Measurements from ENCODE around the gene NSG2.

Gene NSG2

GRCh38 chr5:174064171-174064570 is 18.7 kb downstream of the NSG2 start:
- Histone ChIP-seq H3K36me3 (ENCODE audit: control insufficient read depth, insufficient read depth, low read length) (no peaks in the 10 kb centered on the region), H3K4me1 (peaks cover 2% of the 10 kb centered on the region)

GRCh38 chr5:174065528-174066197 is 20.2 kb downstream of the NSG2 start:
- H3K27me3 ChIP-seq (ENCODE audit: control insufficient read depth, insufficient read depth, low read length) = no peaks in the 10 kb centered on the region
- H3K9me3 ChIP-seq (ENCODE audit: control insufficient read depth, low read length) = no peaks in the 10 kb centered on the region
- H3K79me2 ChIP-seq = no peaks in the 10 kb centered on the region
- H2AFZ ChIP-seq = peak overlapping the region; percentile 22
- no peaks in the 10 kb centered on the region for H3K36me3 ChIP-seq (ENCODE audit: control insufficient read depth, insufficient read depth, low read length)
- peaks cover 2% of the 10 kb centered on the region for H3K4me1 ChIP-seq
- no peak overlapping the region for H3K9ac ChIP-seq
- H3K27ac ChIP-seq = no peak overlapping the region
- TF ChIP-seq, protein P1, sequence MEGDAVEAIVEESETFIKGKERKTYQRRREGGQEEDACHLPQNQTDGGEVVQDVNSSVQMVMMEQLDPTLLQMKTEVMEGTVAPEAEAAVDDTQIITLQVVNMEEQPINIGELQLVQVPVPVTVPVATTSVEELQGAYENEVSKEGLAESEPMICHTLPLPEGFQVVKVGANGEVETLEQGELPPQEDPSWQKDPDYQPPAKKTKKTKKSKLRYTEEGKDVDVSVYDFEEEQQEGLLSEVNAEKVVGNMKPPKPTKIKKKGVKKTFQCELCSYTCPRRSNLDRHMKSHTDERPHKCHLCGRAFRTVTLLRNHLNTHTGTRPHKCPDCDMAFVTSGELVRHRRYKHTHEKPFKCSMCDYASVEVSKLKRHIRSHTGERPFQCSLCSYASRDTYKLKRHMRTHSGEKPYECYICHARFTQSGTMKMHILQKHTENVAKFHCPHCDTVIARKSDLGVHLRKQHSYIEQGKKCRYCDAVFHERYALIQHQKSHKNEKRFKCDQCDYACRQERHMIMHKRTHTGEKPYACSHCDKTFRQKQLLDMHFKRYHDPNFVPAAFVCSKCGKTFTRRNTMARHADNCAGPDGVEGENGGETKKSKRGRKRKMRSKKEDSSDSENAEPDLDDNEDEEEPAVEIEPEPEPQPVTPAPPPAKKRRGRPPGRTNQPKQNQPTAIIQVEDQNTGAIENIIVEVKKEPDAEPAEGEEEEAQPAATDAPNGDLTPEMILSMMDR (IDR thresholded peaks at IDR 0.05) = no peak
- no peak overlapping the region for H3K4me3 ChIP-seq (ENCODE audit: low read depth, low read length)
- H3K4me2 ChIP-seq (ENCODE audit: low read length) = no peak overlapping the region

More at GRCh38 chr5:174064171-174064570, 18.7 kb downstream of the NSG2 start:
- no peaks in the 10 kb centered on the region for H3K9me3 ChIP-seq (ENCODE audit: control insufficient read depth, low read length)
- H3K79me2 ChIP-seq = no peaks in the 10 kb centered on the region
- no peaks in the 10 kb centered on the region for H3K27me3 ChIP-seq (ENCODE audit: control insufficient read depth, insufficient read depth, low read length)
- TF ChIP-seq, protein P1 (IDR thresholded peaks at IDR 0.05) = no peak
- H3K27ac ChIP-seq = no peak overlapping the region
- H3K9ac ChIP-seq = no peak overlapping the region
- H3K4me3 ChIP-seq (ENCODE audit: low read depth, low read length) = no peak overlapping the region
- no peak overlapping the region for H3K4me2 ChIP-seq (ENCODE audit: low read length)
- H2AFZ ChIP-seq = no peak overlapping the region

DNA sequence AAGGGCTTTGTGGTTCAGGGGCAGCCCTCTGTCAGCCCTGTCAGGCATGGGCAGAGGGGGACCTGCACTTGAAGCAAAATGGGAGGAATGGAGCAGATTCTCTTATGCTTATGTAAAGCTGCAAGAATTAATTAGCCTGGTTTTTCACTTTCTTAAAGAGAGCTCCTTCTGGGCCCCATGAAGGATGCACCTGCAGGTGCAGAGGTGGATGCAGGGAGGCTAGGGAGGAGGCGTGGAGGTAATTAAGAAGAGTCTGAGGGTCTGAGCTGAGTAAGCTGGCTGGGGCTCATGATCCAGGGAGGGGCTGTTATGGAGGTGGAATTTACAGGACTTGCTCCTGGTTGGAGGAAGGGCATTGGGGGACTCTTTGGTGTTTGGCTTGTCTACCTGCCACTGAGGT is 22.0 kb downstream of the NSG2 start:
- Histone ChIP-seq H3K4me2 (ENCODE audit: low read length) (no peak overlapping the region), H3K9me3 (ENCODE audit: control insufficient read depth, low read length) (no peaks in the 10 kb centered on the region), H3K27me3 (ENCODE audit: control insufficient read depth, insufficient read depth, low read length) (no peaks in the 10 kb centered on the region), H3K36me3 (ENCODE audit: control insufficient read depth, insufficient read depth, low read length) (no peaks in the 10 kb centered on the region), H2AFZ (no peak overlapping the region), H3K9ac (no peak overlapping the region), H3K79me2 (no peaks in the 10 kb centered on the region), H3K4me1 (peaks cover 2% of the 10 kb centered on the region), H3K27ac (no peak overlapping the region), H3K4me3 (ENCODE audit: low read depth, low read length) (no peak overlapping the region)
- TF ChIP-seq, protein P1 (IDR thresholded peaks at IDR 0.05) = no peak

- Histone ChIP-seq H3K4me3 (ENCODE audit: low read depth, low read length) (no peak overlapping the region), H3K36me3 (ENCODE audit: control insufficient read depth, insufficient read depth, low read length) (no peaks in the 10 kb centered on the region), H3K9ac (no peak overlapping the region), H3K4me1 (no peaks in the 10 kb centered on the region), H3K9me3 (ENCODE audit: control insufficient read depth, low read length) (no peaks in the 10 kb centered on the region), H3K79me2 (no peaks in the 10 kb centered on the region), H3K27me3 (ENCODE audit: control insufficient read depth, insufficient read depth, low read length) (no peaks in the 10 kb centered on the region), H2AFZ (no peak overlapping the region), H3K4me2 (ENCODE audit: low read length) (no peak overlapping the region), H3K27ac (no peak overlapping the region)
- TF ChIP-seq, protein P1 (IDR thresholded peaks at IDR 0.05) = no peak
Observed at GRCh38 chr5:174071484-174071883, 26.0 kb downstream of the NSG2 start.

GRCh38 chr5:174073122-174073660 is 27.7 kb downstream of the NSG2 start:
- Histone ChIP-seq H3K9ac (no peak overlapping the region), H3K9me3 (ENCODE audit: control insufficient read depth, low read length) (no peaks in the 10 kb centered on the region), H3K4me3 (ENCODE audit: low read depth, low read length) (no peak overlapping the region), H3K4me2 (ENCODE audit: low read length) (no peak overlapping the region), H3K79me2 (no peaks in the 10 kb centered on the region), H3K36me3 (ENCODE audit: control insufficient read depth, insufficient read depth, low read length) (no peaks in the 10 kb centered on the region), H3K27me3 (ENCODE audit: control insufficient read depth, insufficient read depth, low read length) (no peaks in the 10 kb centered on the region), H2AFZ (no peak overlapping the region), H3K27ac (no peak overlapping the region), H3K4me1 (no peaks in the 10 kb centered on the region)
- TF ChIP-seq, protein P1 (IDR thresholded peaks at IDR 0.05) = no peak

Data from parathyroid adenoma (tissue), 2 donors.